HG02610 (cell line): ENCODE data around the gene FSCB.
"Not testable (repeated sequence)": the region's sequence is repeated elsewhere in the genome, so short reads cannot be mapped to it uniquely, and the experiment has no call there.

Experiments
- ATAC-seq: cut with Tn5 transposase; IDR thresholded peaks from one replicate; pipeline ENCODE4 v1.9.1; 2021; ENCODE audit warnings: mild to moderate bottlenecking, moderate library complexity; ENCODE audit not compliant: unreplicated experiment

The FSCB gene, protein sequence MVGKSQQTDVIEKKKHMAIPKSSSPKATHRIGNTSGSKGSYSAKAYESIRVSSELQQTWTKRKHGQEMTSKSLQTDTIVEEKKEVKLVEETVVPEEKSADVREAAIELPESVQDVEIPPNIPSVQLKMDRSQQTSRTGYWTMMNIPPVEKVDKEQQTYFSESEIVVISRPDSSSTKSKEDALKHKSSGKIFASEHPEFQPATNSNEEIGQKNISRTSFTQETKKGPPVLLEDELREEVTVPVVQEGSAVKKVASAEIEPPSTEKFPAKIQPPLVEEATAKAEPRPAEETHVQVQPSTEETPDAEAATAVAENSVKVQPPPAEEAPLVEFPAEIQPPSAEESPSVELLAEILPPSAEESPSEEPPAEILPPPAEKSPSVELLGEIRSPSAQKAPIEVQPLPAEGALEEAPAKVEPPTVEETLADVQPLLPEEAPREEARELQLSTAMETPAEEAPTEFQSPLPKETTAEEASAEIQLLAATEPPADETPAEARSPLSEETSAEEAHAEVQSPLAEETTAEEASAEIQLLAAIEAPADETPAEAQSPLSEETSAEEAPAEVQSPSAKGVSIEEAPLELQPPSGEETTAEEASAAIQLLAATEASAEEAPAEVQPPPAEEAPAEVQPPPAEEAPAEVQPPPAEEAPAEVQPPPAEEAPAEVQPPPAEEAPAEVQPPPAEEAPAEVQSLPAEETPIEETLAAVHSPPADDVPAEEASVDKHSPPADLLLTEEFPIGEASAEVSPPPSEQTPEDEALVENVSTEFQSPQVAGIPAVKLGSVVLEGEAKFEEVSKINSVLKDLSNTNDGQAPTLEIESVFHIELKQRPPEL

DNA sequence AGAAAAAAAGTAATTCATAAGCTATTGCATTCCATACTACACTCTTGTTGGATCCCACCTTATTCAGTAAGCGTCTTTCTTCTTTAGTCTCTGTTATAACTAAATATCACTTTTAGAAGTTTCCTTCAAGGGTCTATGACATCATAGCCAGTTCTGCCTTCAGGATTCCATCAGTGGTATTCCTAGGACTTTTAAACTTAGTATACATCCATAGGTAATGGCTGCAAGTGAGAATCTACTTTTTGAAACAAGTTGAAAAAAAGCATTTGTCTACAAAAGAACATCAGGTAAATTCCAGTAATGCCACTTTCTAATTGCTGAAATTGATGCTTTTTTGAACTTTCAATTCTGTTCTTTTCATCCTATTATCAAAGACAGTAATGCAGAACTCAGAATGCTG is at the start of gene FSCB:
Gene FSCB, minus strand, starts transcription at position 101 of the 400 bp plus-strand sequence. CDS start 296 bp downstream, outside the sequence.
- no peak for ATAC-seq

DNA sequence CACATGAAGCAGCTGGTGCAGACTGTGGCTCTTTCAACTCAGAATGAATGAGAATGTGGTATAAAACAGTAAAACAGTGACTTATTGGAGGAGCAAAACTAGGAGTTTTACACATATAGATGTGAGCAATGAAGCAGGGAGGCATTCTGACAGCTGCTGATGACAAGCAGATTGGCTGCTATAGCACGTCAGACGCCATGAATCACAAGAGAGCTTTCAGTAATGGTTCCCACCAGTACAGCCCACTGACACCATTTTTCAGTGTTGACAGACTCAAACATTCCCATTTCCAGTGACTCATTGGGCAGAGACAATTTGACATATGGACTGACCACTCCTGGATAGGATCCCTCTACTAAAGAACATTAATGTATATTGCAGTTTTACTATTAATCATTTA is 24.6 kb upstream of the FSCB start:
- no peak for ATAC-seq

DNA sequence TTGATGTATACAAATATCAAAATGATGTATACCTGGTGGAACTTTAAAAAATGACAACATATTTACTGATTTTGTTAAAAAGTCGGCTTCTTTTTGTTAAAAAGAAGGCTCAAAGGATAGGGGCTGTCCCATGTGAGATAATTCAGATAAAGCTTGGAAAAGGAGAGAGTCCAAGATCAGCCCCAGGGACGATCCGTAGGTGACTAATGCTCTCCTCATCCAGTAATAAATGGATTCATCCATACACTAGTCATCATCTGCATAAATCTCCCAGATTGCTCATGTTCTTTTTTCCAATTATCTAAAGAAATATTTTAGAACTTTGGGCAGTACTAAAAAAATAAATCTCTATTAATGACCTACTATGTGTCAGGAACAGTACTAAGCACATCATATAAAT is 23.4 kb upstream of the FSCB start:
- no peak for ATAC-seq

DNA sequence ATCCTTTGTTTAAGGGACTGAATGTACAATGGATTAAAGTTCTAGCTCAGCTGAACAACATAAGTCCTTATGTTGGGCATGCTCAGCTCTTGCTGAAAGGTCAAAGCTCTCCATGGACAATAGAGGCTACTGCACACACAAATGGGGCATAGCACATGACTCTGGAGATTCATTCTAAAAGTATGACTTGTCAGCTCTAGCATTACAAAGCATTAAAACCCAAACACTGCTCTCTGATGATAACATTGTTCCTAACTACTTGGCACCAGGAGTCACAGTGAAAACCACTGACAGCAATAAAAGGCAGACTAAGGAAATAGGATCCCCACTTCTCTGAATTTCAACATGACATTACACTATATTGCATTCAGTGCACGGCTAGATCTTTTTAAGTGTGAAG is 21.9 kb upstream of the FSCB start:
- no peak for ATAC-seq

DNA sequence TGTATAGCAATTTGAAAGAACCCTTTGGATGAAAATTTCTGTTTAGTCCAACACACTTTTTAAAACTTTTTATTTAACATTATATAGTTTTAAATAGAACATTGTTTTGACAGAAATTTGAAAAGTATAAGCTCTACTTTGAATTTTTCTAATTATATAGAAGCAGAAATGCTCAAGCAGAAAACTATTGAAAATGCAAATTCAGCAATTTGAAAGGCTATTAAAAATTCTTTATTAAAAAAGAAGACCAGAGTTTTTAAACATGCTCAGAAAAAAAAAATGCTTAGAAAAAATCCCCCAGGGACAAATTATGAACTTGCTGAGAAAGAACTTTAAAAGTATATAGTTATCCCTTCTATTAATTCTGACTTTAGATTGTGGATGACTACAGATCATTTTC is 21.1 kb upstream of the FSCB start:
- no peak for ATAC-seq

DNA sequence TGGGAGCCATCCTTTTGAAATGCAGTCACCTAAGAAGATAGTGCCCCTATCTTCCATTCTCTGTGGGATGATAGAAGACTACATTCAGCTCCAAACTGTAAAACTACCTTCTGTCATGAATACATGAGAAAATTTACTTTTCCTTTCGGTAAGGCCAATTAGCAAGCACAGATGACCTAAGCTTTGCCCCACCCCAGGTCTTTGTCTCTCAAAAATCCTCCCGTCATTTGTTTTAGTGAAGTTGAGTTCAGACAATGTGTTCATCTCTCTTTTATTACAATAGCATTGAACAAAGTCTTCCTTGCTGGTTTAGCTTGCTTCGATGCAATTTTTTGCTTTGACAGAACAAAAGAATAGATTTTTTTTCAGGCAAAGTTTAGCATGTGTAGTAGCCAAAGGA is 18.2 kb upstream of the FSCB start:
- no peak for ATAC-seq

DNA sequence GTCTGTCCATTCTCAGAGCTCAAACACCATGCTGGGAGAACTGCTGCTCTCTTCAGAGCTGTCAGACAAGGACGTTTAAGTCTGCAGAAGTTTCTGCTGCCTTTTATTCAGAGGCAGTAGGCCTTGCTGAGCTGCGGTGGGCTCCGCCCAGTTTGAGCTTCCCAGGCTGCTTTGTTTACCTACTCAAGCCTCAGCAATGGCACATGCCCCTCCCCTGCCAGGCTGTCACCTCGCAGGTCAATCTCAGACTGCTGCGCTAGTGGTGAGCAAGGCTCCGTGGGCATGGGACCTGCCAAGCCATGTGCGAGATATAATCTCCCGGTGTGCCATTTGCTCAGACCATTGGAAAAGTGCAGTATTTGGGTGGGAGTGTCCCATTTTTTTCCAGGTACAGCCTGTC is 8.6 kb upstream of the FSCB start:
- ATAC-seq, result not testable (repeated sequence)

DNA sequence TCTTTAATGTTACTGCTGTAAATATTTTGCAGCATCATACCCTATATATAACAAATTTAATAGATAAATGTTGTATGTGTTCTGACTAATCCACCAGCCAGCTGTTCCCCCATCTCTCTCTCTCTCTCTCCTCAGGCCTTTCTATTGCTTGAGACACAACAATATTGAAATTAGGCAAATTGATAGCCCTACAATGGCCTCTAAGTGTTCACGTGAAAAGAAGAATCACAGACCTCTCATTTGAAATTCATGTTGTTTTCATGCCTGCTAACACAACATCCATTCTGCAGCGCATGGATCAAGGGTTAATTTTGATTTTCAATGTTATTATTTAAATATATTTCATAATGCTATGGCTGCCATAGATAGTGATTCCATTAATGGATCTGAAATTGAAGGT is 1.8 kb upstream of the FSCB start:
- ATAC-seq, result no peak

DNA sequence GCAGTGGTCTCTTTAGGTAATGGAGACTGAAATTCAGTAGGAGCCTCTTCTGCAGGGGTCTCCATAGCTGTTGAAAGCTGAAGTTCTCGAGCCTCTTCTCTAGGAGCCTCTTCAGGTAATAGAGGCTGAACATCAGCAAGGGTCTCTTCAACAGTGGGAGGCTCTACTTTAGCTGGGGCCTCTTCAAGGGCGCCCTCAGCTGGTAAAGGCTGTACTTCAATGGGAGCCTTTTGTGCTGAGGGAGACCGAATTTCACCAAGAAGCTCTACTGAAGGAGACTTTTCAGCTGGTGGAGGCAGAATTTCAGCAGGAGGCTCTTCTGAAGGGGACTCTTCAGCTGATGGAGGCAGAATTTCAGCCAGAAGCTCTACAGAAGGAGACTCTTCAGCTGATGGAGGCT is 1.5 kb downstream of the FSCB start:
- no peak for ATAC-seq

DNA sequence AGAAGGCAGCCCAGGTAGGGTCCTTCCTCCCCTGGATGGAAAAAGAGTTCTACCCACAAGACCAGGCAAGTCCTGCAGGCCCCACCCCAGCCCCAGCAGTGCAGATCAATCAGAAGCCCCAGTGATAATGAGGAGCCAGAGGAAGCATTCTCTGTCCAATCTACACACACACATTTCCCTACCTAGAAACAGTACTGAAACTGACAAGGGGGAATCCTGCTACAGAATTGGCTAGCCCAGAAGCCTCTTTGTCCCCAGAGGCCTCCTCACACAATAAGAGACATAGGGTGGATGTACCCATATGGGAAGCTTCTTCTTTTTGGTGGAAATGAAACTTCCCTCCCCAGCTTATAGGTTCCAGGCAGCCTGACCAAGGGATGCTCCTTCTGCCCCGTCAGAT is 9.9 kb downstream of the FSCB start:
- no peak for ATAC-seq

DNA sequence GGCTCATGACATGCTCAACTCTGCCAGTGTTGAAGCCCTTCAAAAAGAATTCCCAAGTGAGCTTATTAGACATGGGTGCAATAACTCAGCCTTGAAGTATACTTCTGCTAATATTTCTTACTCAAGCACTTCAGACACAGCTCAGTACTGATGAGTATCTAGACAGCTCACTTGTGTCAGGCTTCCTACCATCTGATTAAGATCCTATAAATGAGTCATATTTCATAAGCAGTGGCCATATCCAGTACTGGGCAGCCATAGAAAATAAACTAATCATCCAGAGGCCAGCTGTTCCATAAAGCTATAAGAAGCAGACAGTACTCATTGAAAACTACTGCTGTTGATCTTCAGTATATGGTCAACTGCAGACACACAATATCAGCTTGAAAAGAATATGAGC is 12.9 kb downstream of the FSCB start:
- ATAC-seq, result no peak

DNA sequence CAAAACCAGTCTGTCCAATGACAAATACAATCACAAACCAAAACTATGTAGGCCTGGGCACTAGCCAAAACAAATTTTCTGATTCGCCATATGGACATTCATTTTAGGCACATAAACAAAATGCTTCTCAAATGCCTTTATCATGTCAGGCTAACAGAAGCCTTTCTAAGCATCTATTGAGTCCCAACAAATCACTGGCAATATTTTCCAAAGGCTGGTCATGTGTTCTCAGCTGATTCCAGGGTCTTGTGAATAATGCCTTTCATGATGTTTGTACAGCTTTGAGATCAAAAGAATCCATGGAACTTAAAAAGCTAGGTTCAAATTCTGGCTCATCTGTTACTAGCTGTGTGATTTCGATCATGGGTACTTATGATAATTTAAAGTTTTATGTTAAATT is 16.1 kb downstream of the FSCB start:
- ATAC-seq, result no peak

DNA sequence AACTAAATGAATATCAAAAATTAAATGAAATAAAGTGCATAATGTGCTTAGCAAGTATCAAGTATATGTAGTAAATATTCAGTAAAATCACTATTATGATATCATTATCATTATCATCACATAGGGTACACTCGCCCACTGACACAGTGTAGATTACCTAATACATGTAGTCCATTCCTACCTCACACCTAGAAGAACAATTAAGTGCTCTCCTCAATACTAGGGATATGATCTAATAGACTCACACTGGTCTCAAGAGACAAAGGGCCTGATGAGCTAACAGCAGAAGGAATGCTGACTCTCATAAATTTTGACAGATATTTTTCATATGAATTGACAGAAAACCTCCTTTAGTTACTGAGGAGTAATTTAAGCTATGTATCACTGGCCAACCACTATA is 29.1 kb downstream of the FSCB start:
- ATAC-seq, result no peak

DNA sequence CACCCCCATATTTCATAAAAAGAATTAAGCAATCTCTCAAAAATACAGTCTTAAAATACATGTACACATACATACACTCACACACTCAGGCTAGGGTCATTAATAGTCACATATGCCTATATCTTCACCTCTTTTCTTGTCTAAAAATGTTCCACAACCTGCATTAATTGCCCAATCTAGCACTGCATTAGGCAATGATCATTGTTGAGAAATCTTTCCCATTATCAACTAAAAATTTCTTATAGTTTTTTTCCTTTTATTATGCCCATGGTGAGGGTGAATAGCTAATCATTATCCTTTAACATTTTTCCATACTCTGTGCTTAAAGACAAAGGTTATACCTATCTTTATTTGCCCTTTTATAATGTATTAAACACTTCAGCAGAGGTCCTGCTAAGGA is 38.3 kb downstream of the FSCB start:
- ATAC-seq, result no peak

DNA sequence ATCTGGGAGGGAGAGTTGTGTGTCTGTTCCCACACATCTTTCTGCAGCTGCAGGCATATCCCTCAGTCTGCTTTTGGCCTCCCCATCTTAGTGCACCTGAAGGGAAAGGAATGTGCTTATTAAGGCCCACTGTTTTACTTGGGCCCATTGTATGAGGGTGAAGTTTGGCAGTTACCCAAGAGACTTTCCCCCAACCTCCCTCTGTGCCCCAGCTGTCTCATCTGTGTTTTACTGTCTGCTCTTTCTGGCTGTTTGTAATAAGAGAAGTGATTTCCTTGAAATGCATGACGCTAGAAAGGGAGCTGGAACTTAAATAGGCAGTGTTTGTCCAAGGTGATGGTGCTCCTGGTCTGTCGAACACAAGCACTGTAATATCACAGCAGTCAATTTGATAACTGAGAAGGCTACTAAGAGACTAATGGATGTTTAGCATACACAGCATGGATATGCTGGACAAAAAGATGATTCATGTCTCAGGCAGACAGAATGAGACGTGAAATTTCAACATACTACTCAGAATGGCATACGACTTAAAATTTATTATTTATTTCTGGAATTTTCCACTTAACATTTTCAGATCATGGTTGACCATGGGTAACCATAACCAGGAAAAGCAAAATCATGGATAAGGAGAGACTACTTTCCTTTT is 43.6 kb downstream of the FSCB start:
- ATAC-seq, result no peak

DNA sequence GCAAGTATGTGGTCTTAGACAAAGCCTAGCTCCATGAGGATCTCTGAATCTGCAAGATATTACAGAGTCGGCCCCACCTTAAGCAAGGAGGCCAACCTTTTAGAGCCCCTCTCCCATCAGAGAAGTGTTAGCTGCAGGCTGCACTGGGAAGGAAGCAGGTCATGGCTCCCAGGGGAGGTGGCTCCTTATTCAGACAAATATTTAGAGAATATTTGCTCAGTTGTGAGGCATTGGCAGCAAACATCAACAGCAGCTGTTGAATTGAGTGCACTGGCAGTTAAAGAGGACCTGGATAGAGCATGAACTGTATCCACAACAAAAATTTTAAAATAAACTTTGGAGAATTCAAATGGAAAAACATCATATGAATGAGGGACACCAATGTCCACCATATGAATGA is 44.7 kb downstream of the FSCB start:
- no peak for ATAC-seq

DNA sequence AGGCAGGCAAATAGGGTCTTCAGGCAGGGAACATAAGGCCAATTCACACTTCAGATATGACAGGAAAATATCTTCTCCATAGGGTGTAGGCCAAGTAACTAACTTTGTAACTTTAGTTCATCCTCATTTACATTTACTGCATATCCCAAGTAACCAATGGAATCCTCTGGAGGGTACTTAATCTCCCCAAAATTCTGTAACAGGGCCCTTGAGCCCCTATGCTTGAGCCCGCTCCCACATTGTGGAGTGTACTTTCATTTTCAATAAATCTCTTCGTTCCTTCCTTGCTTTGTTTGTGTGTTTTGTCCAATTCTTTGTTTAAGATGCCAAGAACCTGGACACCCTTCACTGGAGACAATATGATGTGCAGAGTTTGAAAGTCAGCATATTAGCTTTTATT is 45.3 kb downstream of the FSCB start:
- ATAC-seq, result no peak
